HCT116 (cell line): ENCODE results near the gene PLD5. TPM values are rescaled to one million over a fixed set of nuclear protein-coding genes. Genes with fewer than 3 reads are reported as not detected.

Experiments
- ATAC-seq: fragments of 200-7000 bp; cut with Tn5 transposase; 2 replicates; pipeline ENCODE4 v1.9.1; 2020; ENCODE audit warnings: mild to moderate bottlenecking, moderate library complexity
- BruUV-seq: library from RNA; stranded (reverse); fragments of 400-500 nt; replicated peaks from 2 replicates; lab custom pipeline; 2021; lab: Mats Ljungman, UMichigan
- CTCF ChIA-PET: fragments of 300-600 bp; sonication (Branson Sonifier 250); formaldehyde crosslinking; loops from one replicate; lab custom pipeline; 2021; ENCODE audit warnings: antibody characterized with exemption; lab: Charles Lee
- POLR2A ChIA-PET: fragments of 300-600, 350-600 bp; sonication (Branson Sonifier 250); formaldehyde crosslinking; loops from one replicate; lab custom pipeline; 2021; ENCODE audit warnings: antibody characterized with exemption; lab: Charles Lee
- RAD21 ChIA-PET, 2 experiments: fragments of 300-600 bp; sonication (Branson Sonifier 250); formaldehyde crosslinking; loops; one replicate each; lab custom pipeline; 2023; ENCODE audit warnings: low total read pairs in 2 of 2; ENCODE audit not compliant: uncharacterized antibody in 2 of 2, unreplicated experiment in 2 of 2, low non-redundant PET in 1 of 2; lab: Charles Lee
- DNase-seq: peaks from one replicate; pipeline ENCODE4 v3.0.0-alpha.2; 2010; ENCODE audit warnings: low read depth, low spot score
- H2AFZ ChIP-seq: fragments of 200-600 bp; shearing (Covaris generic), sonication (generic); 2 replicates; pipeline ENCODE4 v1.6.1; 2017; ENCODE audit warnings: low read depth, mixed run types, mixed read lengths, antibody characterized with exemption, low read length; ENCODE audit not compliant: poor library complexity, severe bottlenecking
- H3K27ac ChIP-seq: 2 replicates; pipeline ENCODE4 v1.5.1; 2012; ENCODE audit warnings: low read depth, low read length
- H3K27me3 ChIP-seq: fragments of 200-600 bp; sonication (generic); 2 replicates; pipeline ENCODE4 v1.6.1; 2016; ENCODE audit warnings: mixed run types, low read length, mixed read lengths; ENCODE audit not compliant: insufficient read depth
- H3K36me3 ChIP-seq, 2 experiments: fragments of 200-500 bp in 1 of 2; fragments of 200-600 bp in 1 of 2; sonication (Bioruptor generic) in 1 of 2; sonication (generic) in 1 of 2; 2 replicates each; pipeline versions ENCODE4 v1.5.1 to v1.6.1; 2014 to 2016; ENCODE audit warnings: low read length in 2 of 2, inconsistent platforms in 1 of 2, mixed read lengths in 1 of 2, mixed run types in 1 of 2; ENCODE audit not compliant: insufficient read depth in 2 of 2, control insufficient read depth in 1 of 2
- H3K4me1 ChIP-seq, 2 experiments: fragments of 200-600 bp in 1 of 2; sonication (generic) in 1 of 2; 2 replicates each; pipeline versions ENCODE4 v1.5.1 to v1.6.1; 2012 to 2017; ENCODE audit warnings: low read length in 2 of 2, inconsistent platforms in 1 of 2, mild to moderate bottlenecking in 1 of 2, mixed read lengths in 1 of 2, mixed run types in 1 of 2, moderate library complexity in 1 of 2; ENCODE audit not compliant: insufficient read depth in 2 of 2, control insufficient read depth in 1 of 2
- H3K4me2 ChIP-seq: fragments of 200-600 bp; sonication (generic); 2 replicates; pipeline ENCODE4 v1.6.1; 2017; ENCODE audit warnings: mixed run types, low read length, mixed read lengths
- H3K4me3 ChIP-seq, 2 experiments: fragments of 200-600 bp in 1 of 2; sonication (generic) in 1 of 2; replicated peaks in 1 of 2; 2 replicates each; pipeline ENCODE4 v1.5.1; 2011 to 2016; ENCODE audit warnings: low read length in 2 of 2, control low read depth in 1 of 2, low read depth in 1 of 2, mild to moderate bottlenecking in 1 of 2, mixed read lengths in 1 of 2, mixed run types in 1 of 2
- H3K79me2 ChIP-seq: fragments of 200-600 bp; sonication (generic); 2 replicates; pipeline ENCODE4 v1.6.1; 2017; ENCODE audit warnings: mild to moderate bottlenecking, mixed run types, low read length, moderate library complexity, mixed read lengths; ENCODE audit not compliant: insufficient read depth
- H3K9ac ChIP-seq: fragments of 200-600 bp; sonication (generic); 2 replicates; pipeline ENCODE4 v1.6.1; 2016; ENCODE audit warnings: low read length, mixed read lengths
- H3K9me2 ChIP-seq: fragments of 200-600 bp; sonication (generic), shearing (Covaris generic); 2 replicates; pipeline ENCODE4 v1.6.1; 2017; ENCODE audit warnings: mixed run types, mild to moderate bottlenecking, moderate library complexity; ENCODE audit not compliant: insufficient read depth
- H3K9me3 ChIP-seq, 2 experiments: fragments of 200-500 bp in 1 of 2; fragments of 200-600 bp in 1 of 2; sonication (Bioruptor generic) in 1 of 2; sonication (generic) in 1 of 2; 2 replicates each; pipeline ENCODE4 v1.6.1; 2014 to 2017; ENCODE audit warnings: low read length in 2 of 2, mixed read lengths in 2 of 2, inconsistent platforms in 1 of 2, low read depth in 1 of 2, mild to moderate bottlenecking in 1 of 2, mixed run types in 1 of 2, moderate library complexity in 1 of 2; ENCODE audit not compliant: control insufficient read depth in 1 of 2, insufficient read depth in 1 of 2
- H4K20me1 ChIP-seq: fragments of 200-600 bp; sonication (generic), shearing (Covaris generic); 2 replicates; pipeline ENCODE4 v1.6.1; 2017; ENCODE audit warnings: mixed run types, mild to moderate bottlenecking, moderate library complexity; ENCODE audit not compliant: insufficient read depth
- CBX3 ChIP-seq: IDR thresholded peaks from 2 replicates; pipeline ENCODE4 v1.6.1; 2012; ENCODE audit warnings: low read depth
- CEBPB ChIP-seq: IDR thresholded peaks from 2 replicates; pipeline ENCODE4 v1.6.1; 2012; ENCODE audit warnings: low read depth
- ELF1 ChIP-seq: IDR thresholded peaks from 2 replicates; pipeline ENCODE4 v1.6.1; 2012; ENCODE audit warnings: low read depth, borderline replicate concordance
- JUND ChIP-seq: IDR thresholded peaks from 2 replicates; pipeline ENCODE4 v1.6.1; 2012
- MAX ChIP-seq: IDR thresholded peaks from 2 replicates; pipeline ENCODE4 v1.6.1; 2012
- RAD21 ChIP-seq: IDR thresholded peaks from 2 replicates; pipeline ENCODE4 v1.6.1; 2012; ENCODE audit warnings: low read depth, mild to moderate bottlenecking
- REST ChIP-seq: IDR thresholded peaks from 2 replicates; pipeline ENCODE4 v1.6.1; 2012; ENCODE audit warnings: low read depth
- SIN3A ChIP-seq: IDR thresholded peaks from 2 replicates; pipeline ENCODE4 v1.6.1; 2012; ENCODE audit warnings: low read depth
- SP1 ChIP-seq: IDR thresholded peaks from 2 replicates; pipeline ENCODE4 v1.6.1; 2012; ENCODE audit warnings: low read depth
- SRF ChIP-seq: IDR thresholded peaks from 2 replicates; pipeline ENCODE4 v1.6.1; 2012; ENCODE audit warnings: low read depth
- TCF7L2 ChIP-seq: IDR thresholded peaks from 2 replicates; pipeline ENCODE4 v1.7.0; 2011; ENCODE audit warnings: borderline replicate concordance, inconsistent platforms; ENCODE audit not compliant: insufficient read depth, insufficient read length; ENCODE audit errors: extremely low read depth
- YY1 ChIP-seq: IDR thresholded peaks from 2 replicates; pipeline ENCODE4 v1.6.1; 2011; ENCODE audit warnings: low read length, low read depth, moderate library complexity, mild to moderate bottlenecking; ENCODE audit not compliant: insufficient replicate concordance; ENCODE audit errors: extremely low read depth
- ZNF274 ChIP-seq: fragments of 200-500 bp; sonication (Bioruptor generic); IDR thresholded peaks from 2 replicates; pipeline ENCODE4 v1.6.1; 2014; ENCODE audit warnings: mild to moderate bottlenecking, low read depth, low read length, inconsistent platforms
- intact Hi-C: fragments of 100-400 bp; cut with micrococcal nuclease; formaldehyde crosslinking; loops from 2 replicates; pipeline ENCODE4 v1.10.0; 2022
- total RNA-seq: library from RNA; stranded (reverse); gene quantifications from one replicate; pipeline ENCODE4 v1.2.1, GENCODE V29; 2021; ENCODE audit not compliant: unreplicated experiment
- TF ChIP-seq, protein P1 (sequence below): IDR thresholded peaks from 2 replicates; pipeline ENCODE4 v1.6.1; 2011; ENCODE audit warnings: mild to moderate bottlenecking, low read length, moderate library complexity; ENCODE audit not compliant: insufficient replicate concordance; ENCODE audit errors: extremely low read depth

The PLD5 gene
- total RNA-seq, 1 experiment from 2014 or later: not detected

DNA sequence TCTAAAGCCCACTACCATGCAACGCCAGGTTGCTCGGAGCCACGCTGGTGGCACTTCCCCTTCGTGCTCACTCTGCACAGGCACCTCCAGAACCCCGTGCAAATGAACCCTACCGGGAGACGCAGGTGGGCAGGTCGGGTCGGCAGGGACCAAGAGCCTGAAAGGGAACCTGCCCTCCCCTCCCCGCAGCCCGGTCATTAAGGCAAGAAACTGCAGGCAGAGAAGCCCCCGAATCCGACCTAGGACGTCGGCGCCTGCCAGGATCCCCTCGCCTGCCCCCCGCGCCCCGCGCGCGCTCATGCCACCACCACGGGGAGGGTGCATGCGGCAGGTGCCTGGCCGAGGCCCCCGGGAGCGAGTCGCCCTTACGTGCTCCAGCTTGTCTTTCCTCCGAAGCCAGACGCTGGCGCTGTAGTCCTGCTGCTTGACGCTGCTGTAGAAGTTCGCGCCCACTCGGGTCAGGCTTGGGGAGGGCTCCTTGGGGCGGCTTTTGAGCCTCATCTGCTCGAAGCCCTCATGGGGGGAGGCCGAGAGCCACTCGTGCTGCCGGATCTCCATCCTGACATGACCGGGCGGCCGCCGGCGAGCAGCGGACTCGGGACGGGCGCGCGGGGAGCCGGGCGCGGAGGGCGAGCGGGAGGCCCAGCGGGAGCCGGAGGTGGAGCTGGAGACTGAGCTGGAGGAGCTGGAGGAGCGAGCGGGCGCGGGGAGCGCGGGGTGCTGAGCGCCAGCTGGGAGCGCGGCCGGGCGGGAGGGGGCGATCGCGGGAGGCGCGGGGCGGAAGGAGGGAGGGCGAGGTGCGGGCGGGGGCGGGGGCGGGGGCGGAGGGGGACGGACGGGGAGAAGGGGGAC, 552 bp downstream of the PLD5 start:
- Histone ChIP-seq H3K27me3 (no peaks in the 10 kb centered on the region), H3K4me1 (no peaks in the 10 kb centered on the region), H3K4me3 (no peak overlapping the region), H3K9me3 (no peaks in the 10 kb centered on the region), H3K9ac (no peak overlapping the region), H3K9me2 (no peaks in the 10 kb centered on the region), H3K79me2 (no peaks in the 10 kb centered on the region), H4K20me1 (no peaks in the 10 kb centered on the region), H2AFZ (no peak overlapping the region), H3K27ac (no peak overlapping the region), H3K36me3 (no peaks in the 10 kb centered on the region), H3K4me2 (no peak overlapping the region)
- ChIA-PET POLR2A (no interaction called here), CTCF (no interaction called here), RAD21 (no interaction called here)
- no TSS peak for BruUV-seq
- DNase-seq: no peak
- TF ChIP-seq SRF (no peak), MAX (no peak), JUND (no peak), CEBPB (no peak), TCF7L2 (no peak), SP1 (no peak), ZNF274 (no peak), CBX3 (no peak)
- intact Hi-C loops: no loop called here
- no peak for ATAC-seq

DNA sequence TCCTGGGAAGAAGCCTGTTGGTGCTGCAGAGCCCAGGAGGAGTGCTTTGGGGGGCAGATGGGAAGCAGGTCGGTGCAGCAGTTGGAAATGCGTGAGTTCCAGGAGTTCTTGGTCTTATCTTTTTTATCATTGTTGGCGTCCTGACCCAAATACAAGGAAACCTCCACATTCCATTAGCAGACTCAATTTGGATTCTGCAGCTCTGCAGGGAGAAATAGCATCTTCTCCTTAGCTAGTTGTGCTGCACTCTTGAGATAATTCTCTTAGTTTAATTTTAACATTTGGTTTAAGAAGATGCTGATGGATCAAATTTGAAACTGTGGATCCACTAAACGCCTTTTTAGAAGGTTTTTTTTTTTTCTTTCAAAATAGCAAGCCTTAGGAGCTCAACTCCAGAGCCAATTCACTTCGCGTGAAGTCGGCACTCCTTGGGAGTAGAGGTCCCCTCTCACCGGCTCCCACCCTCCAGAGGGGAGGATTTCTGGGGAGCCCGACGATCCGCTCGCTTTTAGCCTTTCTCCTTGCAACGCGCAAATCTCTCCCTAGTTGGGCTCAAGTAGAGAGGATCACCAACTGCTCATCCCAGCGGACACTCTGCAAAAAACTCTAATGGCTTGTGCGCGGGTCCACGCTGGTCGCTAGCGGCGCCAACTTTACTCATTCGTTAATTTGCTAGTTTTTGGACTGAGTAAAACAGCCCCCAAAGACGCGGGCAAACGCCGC, 1.3 kb downstream of the PLD5 start:
- ChIA-PET RAD21 (no interaction called here), CTCF (no interaction called here), POLR2A (no interaction called here)
- no peak overlapping the region for H3K4me2 ChIP-seq
- no peak overlapping the region for H3K27ac ChIP-seq
- H4K20me1 ChIP-seq: no peaks in the 10 kb centered on the region
- ATAC-seq: no peak
- H3K79me2 ChIP-seq: no peaks in the 10 kb centered on the region
- no peak overlapping the region for H3K4me3 ChIP-seq
- intact Hi-C loops: no loop called here
- H3K9me3 ChIP-seq: no peaks in the 10 kb centered on the region
- no peaks in the 10 kb centered on the region for H3K9me2 ChIP-seq
- H3K9ac ChIP-seq: no peak overlapping the region
- no peaks in the 10 kb centered on the region for H3K4me1 ChIP-seq
- no peak for DNase-seq
- H3K27me3 ChIP-seq: no peaks in the 10 kb centered on the region
- BruUV-seq: no TSS peak
- H2AFZ ChIP-seq: no peak overlapping the region
- no peaks in the 10 kb centered on the region for H3K36me3 ChIP-seq
- TF ChIP-seq RAD21: no peak
- no peak for TF ChIP-seq REST
- TF ChIP-seq CBX3: no peak
- TF ChIP-seq CEBPB: no peak
- TF ChIP-seq ELF1: no peak
- TF ChIP-seq YY1: no peak
- TF ChIP-seq SIN3A: no peak
- TF ChIP-seq, protein P1, sequence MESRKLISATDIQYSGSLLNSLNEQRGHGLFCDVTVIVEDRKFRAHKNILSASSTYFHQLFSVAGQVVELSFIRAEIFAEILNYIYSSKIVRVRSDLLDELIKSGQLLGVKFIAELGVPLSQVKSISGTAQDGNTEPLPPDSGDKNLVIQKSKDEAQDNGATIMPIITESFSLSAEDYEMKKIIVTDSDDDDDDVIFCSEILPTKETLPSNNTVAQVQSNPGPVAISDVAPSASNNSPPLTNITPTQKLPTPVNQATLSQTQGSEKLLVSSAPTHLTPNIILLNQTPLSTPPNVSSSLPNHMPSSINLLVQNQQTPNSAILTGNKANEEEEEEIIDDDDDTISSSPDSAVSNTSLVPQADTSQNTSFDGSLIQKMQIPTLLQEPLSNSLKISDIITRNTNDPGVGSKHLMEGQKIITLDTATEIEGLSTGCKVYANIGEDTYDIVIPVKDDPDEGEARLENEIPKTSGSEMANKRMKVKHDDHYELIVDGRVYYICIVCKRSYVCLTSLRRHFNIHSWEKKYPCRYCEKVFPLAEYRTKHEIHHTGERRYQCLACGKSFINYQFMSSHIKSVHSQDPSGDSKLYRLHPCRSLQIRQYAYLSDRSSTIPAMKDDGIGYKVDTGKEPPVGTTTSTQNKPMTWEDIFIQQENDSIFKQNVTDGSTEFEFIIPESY: no peak
- no peak for TF ChIP-seq JUND
